Measurements from ENCODE around the gene GEMIN4. TPM values are rescaled to one million over a fixed set of nuclear protein-coding genes. Genes with fewer than 3 reads are reported as not detected.

GEMIN4 gene
- total and polyA plus RNA-seq, 2 experiments from 2014 or later: 14.1 to 45.0 TPM

DNA sequence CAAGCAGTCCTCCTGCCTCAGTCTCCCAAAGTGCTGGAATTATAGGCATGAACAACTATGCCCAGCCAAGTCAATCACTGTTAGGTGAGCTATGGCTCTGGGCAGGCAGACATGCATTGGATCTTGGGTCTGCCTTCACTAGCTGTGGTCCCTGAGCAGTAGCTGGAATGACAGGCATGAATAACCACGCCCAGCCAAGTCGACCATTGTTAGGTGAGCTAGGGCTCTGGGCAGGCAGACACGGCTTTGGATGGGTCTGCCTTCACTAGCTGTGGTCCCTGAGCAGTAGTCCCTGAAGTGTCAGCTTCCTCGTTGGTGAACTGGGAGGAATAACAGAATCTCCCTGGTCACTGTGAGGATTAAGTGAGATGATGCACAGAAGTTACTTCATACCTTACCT lies 36.5 kb upstream of the GEMIN4 start (continued):
- TF ChIP-seq, protein P1, sequence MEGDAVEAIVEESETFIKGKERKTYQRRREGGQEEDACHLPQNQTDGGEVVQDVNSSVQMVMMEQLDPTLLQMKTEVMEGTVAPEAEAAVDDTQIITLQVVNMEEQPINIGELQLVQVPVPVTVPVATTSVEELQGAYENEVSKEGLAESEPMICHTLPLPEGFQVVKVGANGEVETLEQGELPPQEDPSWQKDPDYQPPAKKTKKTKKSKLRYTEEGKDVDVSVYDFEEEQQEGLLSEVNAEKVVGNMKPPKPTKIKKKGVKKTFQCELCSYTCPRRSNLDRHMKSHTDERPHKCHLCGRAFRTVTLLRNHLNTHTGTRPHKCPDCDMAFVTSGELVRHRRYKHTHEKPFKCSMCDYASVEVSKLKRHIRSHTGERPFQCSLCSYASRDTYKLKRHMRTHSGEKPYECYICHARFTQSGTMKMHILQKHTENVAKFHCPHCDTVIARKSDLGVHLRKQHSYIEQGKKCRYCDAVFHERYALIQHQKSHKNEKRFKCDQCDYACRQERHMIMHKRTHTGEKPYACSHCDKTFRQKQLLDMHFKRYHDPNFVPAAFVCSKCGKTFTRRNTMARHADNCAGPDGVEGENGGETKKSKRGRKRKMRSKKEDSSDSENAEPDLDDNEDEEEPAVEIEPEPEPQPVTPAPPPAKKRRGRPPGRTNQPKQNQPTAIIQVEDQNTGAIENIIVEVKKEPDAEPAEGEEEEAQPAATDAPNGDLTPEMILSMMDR (conservative IDR thresholded peaks at IDR 0.05; ENCODE audit: low read depth in 2 of 2): no peak
- TF ChIP-seq EZH2phosphoT487 (IDR thresholded peaks at IDR 0.05; ENCODE audit: unreplicated experiment): no peak

DNA sequence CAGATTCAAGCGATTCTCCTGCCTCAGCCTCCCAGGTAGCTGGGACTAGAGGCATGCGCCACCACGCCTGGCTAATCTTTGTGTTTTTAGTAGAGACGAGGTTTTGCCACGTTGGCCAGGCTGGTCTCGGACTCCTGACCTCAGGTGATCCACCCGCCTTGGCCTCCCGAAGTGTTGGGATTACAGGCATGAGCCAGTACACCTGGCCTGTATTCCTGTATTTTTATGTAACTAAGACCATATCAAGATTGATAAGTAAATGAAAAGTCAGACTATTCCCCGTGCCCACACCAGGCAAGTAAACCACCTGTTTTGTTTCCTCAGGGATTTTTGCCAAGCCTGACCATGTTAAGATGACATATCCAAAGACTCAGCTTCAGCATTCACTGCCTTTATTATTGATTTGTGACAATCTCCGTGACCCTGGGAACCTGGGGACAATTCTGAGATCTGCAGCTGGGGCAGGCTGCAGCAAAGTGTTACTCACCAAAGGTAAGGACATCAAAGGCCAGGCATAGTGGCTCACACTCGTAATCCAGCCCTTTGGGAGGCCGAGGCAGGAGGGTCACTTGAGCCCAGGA lies 35.7 kb upstream of the GEMIN4 start:
- H3K27me3 Mint-ChIP-seq (ENCODE audit: insufficient read depth, low read depth, poor library complexity): peaks cover 15% of the 10 kb centered on the region
- H2AFZ ChIP-seq: no peak overlapping the region
- no peak for DNase-seq (ENCODE audit: low spot score)
- H3K9me2 ChIP-seq (ENCODE audit: insufficient read depth): no peaks in the 10 kb centered on the region
- no peak overlapping the region for H3K4me2 ChIP-seq
- no peak for ATAC-seq
- H3K79me2 ChIP-seq (replicated peaks; ENCODE audit: insufficient read depth): peaks cover 39% of the 10 kb centered on the region
- H3K27me3 ChIP-seq (ENCODE audit: insufficient read depth): no peaks in the 10 kb centered on the region
- H3K4me1 Mint-ChIP-seq: peaks cover 14% of the 10 kb centered on the region
- peaks cover 9% of the 10 kb centered on the region; the same call in 1 of the 2 replicates for H3K36me3 ChIP-seq (ENCODE audit: insufficient read depth)
- H3K27ac Mint-ChIP-seq: no peak overlapping the region
- peaks cover 62% of the 10 kb centered on the region for H3K36me3 Mint-ChIP-seq (ENCODE audit: low read depth)
- peaks cover 12% of the 10 kb centered on the region for H4K20me1 ChIP-seq (replicated peaks; ENCODE audit: insufficient read depth)
- H3K4me3 Mint-ChIP-seq: no peak overlapping the region
- H3K4me3 ChIP-seq: no peak overlapping the region
- H3K9me3 Mint-ChIP-seq: no peaks in the 10 kb centered on the region; the same call in 2 of the 3 replicates
- peaks cover 31% of the 10 kb centered on the region for H3F3A ChIP-seq (replicated peaks; ENCODE audit: low read depth)
- H3K4me1 ChIP-seq (ENCODE audit: insufficient read depth): peaks cover 11% of the 10 kb centered on the region; the same call in 1 of the 2 replicates
- no peak overlapping the region for H3K27ac ChIP-seq (ENCODE audit: low read depth)
- TF ChIP-seq EZH2 (IDR thresholded peaks at IDR 0.05; ENCODE audit: low read depth, unreplicated experiment): no peak
- TF ChIP-seq, protein P1 (conservative IDR thresholded peaks at IDR 0.05; ENCODE audit: low read depth in 2 of 2): no peak
- TF ChIP-seq, protein P2, sequence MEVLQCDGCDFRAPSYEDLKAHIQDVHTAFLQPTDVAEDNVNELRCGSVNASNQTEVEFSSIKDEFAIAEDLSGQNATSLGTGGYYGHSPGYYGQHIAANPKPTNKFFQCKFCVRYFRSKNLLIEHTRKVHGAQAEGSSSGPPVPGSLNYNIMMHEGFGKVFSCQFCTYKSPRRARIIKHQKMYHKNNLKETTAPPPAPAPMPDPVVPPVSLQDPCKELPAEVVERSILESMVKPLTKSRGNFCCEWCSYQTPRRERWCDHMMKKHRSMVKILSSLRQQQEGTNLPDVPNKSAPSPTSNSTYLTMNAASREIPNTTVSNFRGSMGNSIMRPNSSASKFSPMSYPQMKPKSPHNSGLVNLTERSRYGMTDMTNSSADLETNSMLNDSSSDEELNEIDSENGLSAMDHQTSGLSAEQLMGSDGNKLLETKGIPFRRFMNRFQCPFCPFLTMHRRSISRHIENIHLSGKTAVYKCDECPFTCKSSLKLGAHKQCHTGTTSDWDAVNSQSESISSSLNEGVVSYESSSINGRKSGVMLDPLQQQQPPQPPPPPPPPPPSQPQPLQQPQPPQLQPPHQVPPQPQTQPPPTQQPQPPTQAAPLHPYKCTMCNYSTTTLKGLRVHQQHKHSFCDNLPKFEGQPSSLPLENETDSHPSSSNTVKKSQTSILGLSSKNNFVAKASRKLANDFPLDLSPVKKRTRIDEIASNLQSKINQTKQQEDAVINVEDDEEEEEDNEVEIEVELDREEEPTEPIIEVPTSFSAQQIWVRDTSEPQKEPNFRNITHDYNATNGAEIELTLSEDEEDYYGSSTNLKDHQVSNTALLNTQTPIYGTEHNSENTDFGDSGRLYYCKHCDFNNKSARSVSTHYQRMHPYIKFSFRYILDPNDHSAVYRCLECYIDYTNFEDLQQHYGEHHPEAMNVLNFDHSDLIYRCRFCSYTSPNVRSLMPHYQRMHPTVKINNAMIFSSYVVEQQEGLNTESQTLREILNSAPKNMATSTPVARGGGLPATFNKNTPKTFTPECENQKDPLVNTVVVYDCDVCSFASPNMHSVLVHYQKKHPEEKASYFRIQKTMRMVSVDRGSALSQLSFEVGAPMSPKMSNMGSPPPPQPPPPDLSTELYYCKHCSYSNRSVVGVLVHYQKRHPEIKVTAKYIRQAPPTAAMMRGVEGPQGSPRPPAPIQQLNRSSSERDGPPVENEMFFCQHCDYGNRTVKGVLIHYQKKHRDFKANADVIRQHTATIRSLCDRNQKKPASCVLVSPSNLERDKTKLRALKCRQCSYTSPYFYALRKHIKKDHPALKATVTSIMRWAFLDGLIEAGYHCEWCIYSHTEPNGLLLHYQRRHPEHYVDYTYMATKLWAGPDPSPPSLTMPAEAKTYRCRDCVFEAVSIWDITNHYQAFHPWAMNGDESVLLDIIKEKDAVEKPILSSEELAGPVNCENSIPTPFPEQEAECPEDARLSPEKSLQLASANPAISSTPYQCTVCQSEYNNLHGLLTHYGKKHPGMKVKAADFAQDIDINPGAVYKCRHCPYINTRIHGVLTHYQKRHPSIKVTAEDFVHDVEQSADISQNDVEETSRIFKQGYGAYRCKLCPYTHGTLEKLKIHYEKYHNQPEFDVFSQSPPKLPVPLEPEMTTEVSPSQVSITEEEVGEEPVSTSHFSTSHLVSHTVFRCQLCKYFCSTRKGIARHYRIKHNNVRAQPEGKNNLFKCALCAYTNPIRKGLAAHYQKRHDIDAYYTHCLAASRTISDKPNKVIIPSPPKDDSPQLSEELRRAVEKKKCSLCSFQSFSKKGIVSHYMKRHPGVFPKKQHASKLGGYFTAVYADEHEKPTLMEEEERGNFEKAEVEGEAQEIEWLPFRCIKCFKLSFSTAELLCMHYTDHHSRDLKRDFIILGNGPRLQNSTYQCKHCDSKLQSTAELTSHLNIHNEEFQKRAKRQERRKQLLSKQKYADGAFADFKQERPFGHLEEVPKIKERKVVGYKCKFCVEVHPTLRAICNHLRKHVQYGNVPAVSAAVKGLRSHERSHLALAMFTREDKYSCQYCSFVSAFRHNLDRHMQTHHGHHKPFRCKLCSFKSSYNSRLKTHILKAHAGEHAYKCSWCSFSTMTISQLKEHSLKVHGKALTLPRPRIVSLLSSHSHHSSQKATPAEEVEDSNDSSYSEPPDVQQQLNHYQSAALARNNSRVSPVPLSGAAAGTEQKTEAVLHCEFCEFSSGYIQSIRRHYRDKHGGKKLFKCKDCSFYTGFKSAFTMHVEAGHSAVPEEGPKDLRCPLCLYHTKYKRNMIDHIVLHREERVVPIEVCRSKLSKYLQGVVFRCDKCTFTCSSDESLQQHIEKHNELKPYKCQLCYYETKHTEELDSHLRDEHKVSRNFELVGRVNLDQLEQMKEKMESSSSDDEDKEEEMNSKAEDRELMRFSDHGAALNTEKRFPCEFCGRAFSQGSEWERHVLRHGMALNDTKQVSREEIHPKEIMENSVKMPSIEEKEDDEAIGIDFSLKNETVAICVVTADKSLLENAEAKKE (CRISPR knock-in tag; IDR thresholded peaks at IDR 0.05): no peak
- TF ChIP-seq ZNF114 (CRISPR knock-in tag; IDR thresholded peaks at IDR 0.05): no peak
- TF ChIP-seq NANOG (IDR thresholded peaks at IDR 0.05; ENCODE audit: borderline replicate concordance): no peak
- no peak for TF ChIP-seq STAT1 (IDR thresholded peaks at IDR 0.05; ENCODE audit: unreplicated experiment)
- no peak for TF ChIP-seq POLR2AphosphoS5 (IDR thresholded peaks at IDR 0.05; ENCODE audit: low read depth)
- no peak for TF ChIP-seq JUNB (IDR thresholded peaks at IDR 0.05; ENCODE audit: unreplicated experiment)
- TF ChIP-seq, protein P3, sequence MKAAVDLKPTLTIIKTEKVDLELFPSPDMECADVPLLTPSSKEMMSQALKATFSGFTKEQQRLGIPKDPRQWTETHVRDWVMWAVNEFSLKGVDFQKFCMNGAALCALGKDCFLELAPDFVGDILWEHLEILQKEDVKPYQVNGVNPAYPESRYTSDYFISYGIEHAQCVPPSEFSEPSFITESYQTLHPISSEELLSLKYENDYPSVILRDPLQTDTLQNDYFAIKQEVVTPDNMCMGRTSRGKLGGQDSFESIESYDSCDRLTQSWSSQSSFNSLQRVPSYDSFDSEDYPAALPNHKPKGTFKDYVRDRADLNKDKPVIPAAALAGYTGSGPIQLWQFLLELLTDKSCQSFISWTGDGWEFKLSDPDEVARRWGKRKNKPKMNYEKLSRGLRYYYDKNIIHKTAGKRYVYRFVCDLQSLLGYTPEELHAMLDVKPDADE (IDR thresholded peaks at IDR 0.05): no peak
- no peak for TF ChIP-seq ZNF331 (CRISPR knock-in tag; IDR thresholded peaks at IDR 0.05; ENCODE audit: low read depth)
- no peak for TF ChIP-seq EZH2phosphoT487 (IDR thresholded peaks at IDR 0.05; ENCODE audit: unreplicated experiment)
